GM12878 (cell line): ENCODE results near the gene CD9. TPM values are rescaled to one million over a fixed set of nuclear protein-coding genes. Genes with fewer than 3 reads are reported as not detected.
A peak's percentile ranks its signal among the peaks of the same experiment; 100 is the strongest.

Experiments
- ATAC-seq: fragments of 200-7000 bp; cut with Tn5 transposase; 3 replicates; pipeline ENCODE4 v1.9.1; 2020; ENCODE audit warnings: mild to moderate bottlenecking, moderate library complexity
- BruUV-seq: library from RNA; stranded (reverse); fragments of 400-500 nt; replicated peaks from 2 replicates; lab custom pipeline; 2021; lab: Mats Ljungman, UMichigan
- CTCF ChIA-PET: fragments of 300-600 bp; sonication (Branson Sonifier 250); formaldehyde crosslinking; extraction: SDS; loops from one replicate; lab custom pipeline; 2021; ENCODE audit warnings: inconsistent platforms; lab: Yijun Ruan, JAX
- POLR2A ChIA-PET: fragments of 350-600 bp; formaldehyde crosslinking; extraction: SDS; loops from one replicate; lab custom pipeline; 2021; ENCODE audit warnings: inconsistent platforms; lab: Charles Lee
- RAD21 ChIA-PET: fragments of 300-600 bp; sonication (Branson Sonifier 250); formaldehyde crosslinking; loops from one replicate; lab custom pipeline; 2023; ENCODE audit warnings: antibody characterized with exemption; ENCODE audit not compliant: unreplicated experiment; lab: Charles Lee
- SMC1A ChIA-PET: fragments of 300-600 bp; sonication (Branson Sonifier 250); formaldehyde crosslinking; loops from one replicate; lab custom pipeline; 2023; ENCODE audit not compliant: unreplicated experiment, uncharacterized antibody; lab: Charles Lee
- DNase-seq: peaks from one replicate; pipeline ENCODE4 v3.0.0-alpha.2; 2011; ENCODE audit warnings: low read depth, low spot score
- FAIRE-seq: peaks from 3 replicates; lab custom pipeline; 2011; peaks lifted over from hg19 to GRCh38; lab: Jason Lieb, UNC
- H2AFZ ChIP-seq: 2 replicates; pipeline ENCODE4 v1.6.0; 2011; ENCODE audit warnings: low read depth, low read length, control low read depth; ENCODE audit not compliant: control insufficient read depth
- H3K27ac ChIP-seq: 2 replicates; pipeline ENCODE4 v1.5.1; 2011; ENCODE audit warnings: control low read depth; ENCODE audit not compliant: control insufficient read depth, insufficient read depth
- H3K27me3 ChIP-seq, 2 experiments: replicated peaks in 1 of 2; 2 replicates each; pipeline versions ENCODE4 v1.6.0 to v1.6.1; 2011; ENCODE audit warnings: low read length in 1 of 2; ENCODE audit not compliant: control insufficient read depth in 2 of 2, insufficient read depth in 2 of 2
- H3K36me3 ChIP-seq, 2 experiments: 2 replicates each; pipeline ENCODE4 v1.5.1; 2011; ENCODE audit warnings: low read length in 1 of 2; ENCODE audit not compliant: control insufficient read depth in 2 of 2, insufficient read depth in 2 of 2
- H3K4me1 ChIP-seq: 2 replicates; pipeline ENCODE4 v1.6.1; 2011; ENCODE audit warnings: mild to moderate bottlenecking, low read length, moderate library complexity, mixed read lengths; ENCODE audit not compliant: control insufficient read depth, insufficient read depth
- H3K4me2 ChIP-seq: 2 replicates; pipeline ENCODE4 v1.6.0; 2011; ENCODE audit warnings: control low read depth; ENCODE audit not compliant: control insufficient read depth, insufficient read depth
- H3K4me3 ChIP-seq: fragments of 200-600 bp; sonication (generic); 2 replicates; pipeline ENCODE4 v1.5.1; 2016
- H3K79me2 ChIP-seq: 2 replicates; pipeline ENCODE4 v1.6.0; 2011; ENCODE audit warnings: low read length; ENCODE audit not compliant: control insufficient read depth, insufficient read depth
- H3K9ac ChIP-seq: 2 replicates; pipeline ENCODE4 v1.8.0; 2011; ENCODE audit warnings: low read length, control low read depth, mixed read lengths; ENCODE audit not compliant: control insufficient read depth, insufficient read depth
- H3K9me3 ChIP-seq: replicated peaks from 3 replicates; pipeline ENCODE4 v1.5.1; 2011; ENCODE audit warnings: mild to moderate bottlenecking, low read length; ENCODE audit not compliant: control insufficient read depth, insufficient read depth
- H4K20me1 ChIP-seq: 2 replicates; pipeline ENCODE4 v1.6.0; 2011; ENCODE audit not compliant: control insufficient read depth, insufficient read depth
- ASH2L ChIP-seq: fragments of 300-600, 200-600 bp; sonication (generic); IDR thresholded peaks from 2 replicates; pipeline ENCODE4 v1.6.1; 2017; ENCODE audit warnings: low read depth, mild to moderate bottlenecking, borderline replicate concordance
- CBX5 ChIP-seq: sonication (generic); IDR thresholded peaks from 2 replicates; pipeline ENCODE4 v1.6.1; 2016; ENCODE audit warnings: low read depth, moderate library complexity, mild to moderate bottlenecking, inconsistent platforms
- HCFC1 ChIP-seq: fragments of 150-350 bp; IDR thresholded peaks from 2 replicates; pipeline ENCODE4 v1.6.1; 2014; ENCODE audit warnings: low read length
- JUND ChIP-seq: IDR thresholded peaks from 2 replicates; pipeline ENCODE4 v1.6.1; 2012; ENCODE audit warnings: low read depth, mild to moderate bottlenecking, low read length, improper control_type of control experiment, moderate library complexity
- NFYB ChIP-seq: IDR thresholded peaks from 2 replicates; pipeline ENCODE4 v1.6.1; 2011; ENCODE audit warnings: low read depth, mild to moderate bottlenecking, low read length, improper control_type of control experiment, moderate library complexity; ENCODE audit not compliant: insufficient read depth
- WRNIP1 ChIP-seq: IDR thresholded peaks from 2 replicates; pipeline ENCODE4 v1.6.1; 2011; ENCODE audit warnings: low read depth, low read length, improper control_type of control experiment, borderline replicate concordance
- ZNF24 ChIP-seq: fragments of 450-650 bp; IDR thresholded peaks from 2 replicates; pipeline ENCODE4 v1.6.1; 2017; ENCODE audit warnings: antibody characterized with exemption, mild to moderate bottlenecking
- ZZZ3 ChIP-seq: IDR thresholded peaks from 2 replicates; pipeline ENCODE4 v1.6.1; 2011; ENCODE audit warnings: low read depth; ENCODE audit not compliant: control insufficient read depth, insufficient read length
- WGBS: methylation state at CpG from one replicate; pipeline ENCODE4 v1.1.6; 2016; ENCODE audit warnings: low lambda C conversion rate; ENCODE audit not compliant: insufficient replicate concordance, insufficient coverage; ENCODE audit errors: missing lambda C conversion rate; 5-methylcytosine and 5-hydroxymethylcytosine counted together
- in situ Hi-C: fragments of 300-500 bp; cut with MboI; formaldehyde crosslinking; loops from 9 replicates; pipeline ENCODE4 v1.14.3; 2018; ENCODE audit warnings: mixed read lengths
- intact Hi-C: fragments of 100-400 bp; cut with micrococcal nuclease; formaldehyde crosslinking; loops from one replicate; pipeline ENCODE4 v1.14.2; 2022; ENCODE audit not compliant: unreplicated experiment
- polyA plus RNA-seq, 11 experiments: library from polyadenylated mRNA; depleted of rRNA in 4 of 11; unstranded in 6 of 11; stranded (reverse) in 5 of 11; fragments of >200 nt; fragmentation: Nextera tagmentation in 4 of 11; fragmentation: Illumina TruSeq in 1 of 11; extraction: Ambion mirVana in 4 of 11; extraction: Trizol in 1 of 11; gene quantifications; 1 replicate in 1 of 11; 2 replicates in 10 of 11; pipeline versions ENCODE4 v1.2.1 to v1.2.3, GENCODE V29; 2011 to 2016; ENCODE audit warnings: inconsistent platforms in 2 of 11, missing spikeins in 2 of 11, low read depth in 1 of 11
- total RNA-seq, 4 experiments: library from RNA; depleted of rRNA in 3 of 4; stranded (reverse); fragments of >200 nt in 3 of 4; fragmentation: Illumina TruSeq in 1 of 4; extraction: Trizol in 1 of 4; gene quantifications; 2 replicates each; pipeline versions ENCODE4 v1.2.1 to v1.2.3, GENCODE V29; 2013 to 2021
- TF ChIP-seq, protein P1 (sequence below): fragments of 150-350 bp; IDR thresholded peaks from 2 replicates; pipeline ENCODE4 v1.6.1; 2014; ENCODE audit warnings: mild to moderate bottlenecking, low read depth, low read length
- TF ChIP-seq, protein P2 (sequence below): fragments of 450-650 bp; IDR thresholded peaks from 2 replicates; pipeline ENCODE4 v1.6.1; 2014; ENCODE audit warnings: mild to moderate bottlenecking

The CD9 gene
- total and polyA plus RNA-seq, 10 of the 15 experiments (the other 5 are each of a cell fraction or from before 2014, with no cell fraction given) = 4.8 to 29.9 (median 9.7) TPM

DNA sequence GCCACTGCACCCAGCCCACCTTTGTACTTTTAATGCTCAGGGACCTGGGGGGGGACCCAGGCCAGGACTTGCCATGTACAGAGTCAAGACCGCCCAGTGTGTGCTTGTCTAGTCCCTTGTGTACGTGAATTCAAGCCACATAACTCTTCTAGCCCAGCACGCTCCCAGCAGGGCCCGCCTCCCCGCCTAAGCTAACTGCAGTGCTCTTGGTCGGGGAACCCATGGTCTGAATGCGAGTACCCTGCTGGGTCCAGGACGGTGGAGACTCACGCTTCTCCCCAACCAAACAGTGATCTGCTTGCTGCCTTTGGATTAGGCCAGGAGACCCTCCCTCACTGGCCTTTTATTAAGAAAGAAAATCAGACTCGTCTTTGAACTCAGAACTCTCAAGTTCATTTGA lies 23.3 kb downstream of the CD9 start:
- Histone ChIP-seq H3K9ac (no peak overlapping the region), H2AFZ (no peak overlapping the region), H3K4me1 (no peaks in the 10 kb centered on the region), H3K27ac (no peak overlapping the region), H3K4me3 (no peak overlapping the region), H4K20me1 (no peaks in the 10 kb centered on the region), H3K9me3 (no peaks in the 10 kb centered on the region), H3K4me2 (no peak overlapping the region), H3K79me2 (no peaks in the 10 kb centered on the region), H3K27me3 (no peaks in the 10 kb centered on the region; a peak in 1 of 4 replicates), H3K36me3 (no peaks in the 10 kb centered on the region)
- FAIRE-seq = no peak
- 24% methylated on average over 10 of the region's 10 CpGs for WGBS
- BruUV-seq = no TSS peak
- ChIA-PET RAD21 (no interaction called here), POLR2A (no interaction called here), SMC1A (interaction anchor here (1.7 to 5.0 kb wide), 2 partner anchors 11 to 16 kb away, joined by 8 to 20 read pairs; no protein-coding TSS in a partner anchor), CTCF (no interaction called here)
- no peak for ATAC-seq
- no peak for TF ChIP-seq ASH2L
- no peak for TF ChIP-seq WRNIP1
- TF ChIP-seq, protein P1, sequence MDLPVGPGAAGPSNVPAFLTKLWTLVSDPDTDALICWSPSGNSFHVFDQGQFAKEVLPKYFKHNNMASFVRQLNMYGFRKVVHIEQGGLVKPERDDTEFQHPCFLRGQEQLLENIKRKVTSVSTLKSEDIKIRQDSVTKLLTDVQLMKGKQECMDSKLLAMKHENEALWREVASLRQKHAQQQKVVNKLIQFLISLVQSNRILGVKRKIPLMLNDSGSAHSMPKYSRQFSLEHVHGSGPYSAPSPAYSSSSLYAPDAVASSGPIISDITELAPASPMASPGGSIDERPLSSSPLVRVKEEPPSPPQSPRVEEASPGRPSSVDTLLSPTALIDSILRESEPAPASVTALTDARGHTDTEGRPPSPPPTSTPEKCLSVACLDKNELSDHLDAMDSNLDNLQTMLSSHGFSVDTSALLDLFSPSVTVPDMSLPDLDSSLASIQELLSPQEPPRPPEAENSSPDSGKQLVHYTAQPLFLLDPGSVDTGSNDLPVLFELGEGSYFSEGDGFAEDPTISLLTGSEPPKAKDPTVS = no peak
- TF ChIP-seq HCFC1 = no peak
- in situ Hi-C loops = no loop called here
- DNase-seq = no peak
- intact Hi-C loops = no loop called here

DNA sequence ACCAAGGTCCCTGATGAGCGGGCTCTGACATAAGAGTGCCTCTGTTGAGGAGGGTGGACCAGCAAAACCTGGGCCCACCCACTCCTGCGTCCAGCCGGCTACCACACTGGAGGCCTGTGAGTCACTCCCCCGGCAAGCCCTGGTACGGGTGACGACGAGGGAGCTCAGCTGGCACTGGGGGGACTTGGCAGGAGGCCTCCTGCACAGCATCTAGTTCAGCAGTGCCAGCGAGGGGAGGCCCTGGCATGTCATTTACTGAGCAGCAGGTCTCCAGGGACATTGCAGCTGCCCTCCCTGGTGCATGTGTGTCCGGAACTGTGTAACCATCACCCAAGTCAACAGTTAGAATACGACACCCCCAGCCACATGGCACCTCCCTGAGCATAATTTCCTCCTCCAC lies 24.4 kb downstream of the CD9 start:
- no peak overlapping the region for H3K9ac ChIP-seq
- SMC1A ChIA-PET = interaction anchor here (1.0 to 5.0 kb wide), 5 partner anchors 12 to 37 kb away, joined by 3 to 20 read pairs (median 6); no protein-coding TSS in a partner anchor
- CTCF ChIA-PET = interaction anchor here (0.8 to 1.6 kb wide), 2 partner anchors 11 to 29 kb away, joined by 3 to 5 read pairs; no protein-coding TSS in a partner anchor
- H3K27ac ChIP-seq = no peak overlapping the region
- no TSS peak for BruUV-seq
- FAIRE-seq (no peak), DNase-seq (no peak), ATAC-seq (peak; percentile 70)
- H3K79me2 ChIP-seq = no peaks in the 10 kb centered on the region
- H3K4me1 ChIP-seq = no peaks in the 10 kb centered on the region
- POLR2A ChIA-PET = interaction anchor here (0.6 to 1.8 kb wide), 3 partner anchors 19 to 29 kb away, joined by 3 to 4 read pairs (median 3); no protein-coding TSS in a partner anchor
- in situ Hi-C loops = no loop called here
- no peaks in the 10 kb centered on the region; a peak in 1 of 4 replicates for H3K27me3 ChIP-seq
- 12% methylated on average over 10 of the region's 10 CpGs for WGBS
- H3K36me3 ChIP-seq = no peaks in the 10 kb centered on the region
- RAD21 ChIA-PET = interaction anchor here (1.1 to 1.9 kb wide), 3 partner anchors 17 to 29 kb away, joined by 3 to 4 read pairs (median 4); no protein-coding TSS in a partner anchor
- no peaks in the 10 kb centered on the region for H3K9me3 ChIP-seq
- no peak overlapping the region for H3K4me2 ChIP-seq
- intact Hi-C loops = no loop called here
- no peak overlapping the region for H2AFZ ChIP-seq
- H4K20me1 ChIP-seq = no peaks in the 10 kb centered on the region
- no peak overlapping the region for H3K4me3 ChIP-seq
- TF ChIP-seq ZZZ3 = no peak
- TF ChIP-seq NFYB = no peak
- TF ChIP-seq, protein P2, sequence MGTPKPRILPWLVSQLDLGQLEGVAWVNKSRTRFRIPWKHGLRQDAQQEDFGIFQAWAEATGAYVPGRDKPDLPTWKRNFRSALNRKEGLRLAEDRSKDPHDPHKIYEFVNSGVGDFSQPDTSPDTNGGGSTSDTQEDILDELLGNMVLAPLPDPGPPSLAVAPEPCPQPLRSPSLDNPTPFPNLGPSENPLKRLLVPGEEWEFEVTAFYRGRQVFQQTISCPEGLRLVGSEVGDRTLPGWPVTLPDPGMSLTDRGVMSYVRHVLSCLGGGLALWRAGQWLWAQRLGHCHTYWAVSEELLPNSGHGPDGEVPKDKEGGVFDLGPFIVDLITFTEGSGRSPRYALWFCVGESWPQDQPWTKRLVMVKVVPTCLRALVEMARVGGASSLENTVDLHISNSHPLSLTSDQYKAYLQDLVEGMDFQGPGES = no peak
- TF ChIP-seq ZNF24 = no peak
- TF ChIP-seq CBX5 = no peak
- no peak for TF ChIP-seq JUND
